GM23248 (cell line): ENCODE measurements around the gene DYRK1A. TPM values are rescaled to one million over a fixed set of nuclear protein-coding genes. Genes with fewer than 3 reads are reported as not detected.

Experiments used
- DNase-seq: peaks from one replicate; pipeline ENCODE4 v3.0.0-alpha.2; 2015
- H2AFZ ChIP-seq: fragments of 200-600 bp; sonication (generic); 2 replicates; pipeline ENCODE4 v1.6.1; 2016; ENCODE audit warnings: antibody characterized with exemption
- H3F3A ChIP-seq: fragments of 200-600 bp; sonication (generic); 2 replicates; pipeline ENCODE4 v1.6.1; 2016; ENCODE audit warnings: mild to moderate bottlenecking, antibody characterized with exemption, mixed run types; ENCODE audit not compliant: insufficient read depth
- H3K27ac ChIP-seq: fragments of 200-600 bp; sonication (generic); 2 replicates; pipeline ENCODE4 v1.5.1; 2016; ENCODE audit warnings: mild to moderate bottlenecking
- H3K27me3 ChIP-seq: fragments of 200-600 bp; sonication (generic); replicated peaks from 2 replicates; pipeline ENCODE4 v1.6.1; 2016; ENCODE audit warnings: mild to moderate bottlenecking; ENCODE audit not compliant: insufficient read depth
- H3K36me3 ChIP-seq: fragments of 200-600 bp; sonication (generic); 2 replicates; pipeline ENCODE4 v1.6.1; 2016; ENCODE audit warnings: low read depth, mild to moderate bottlenecking
- H3K4me1 ChIP-seq: fragments of 200-600 bp; sonication (generic); 2 replicates; pipeline ENCODE4 v1.6.1; 2016; ENCODE audit warnings: mild to moderate bottlenecking; ENCODE audit not compliant: insufficient read depth
- H3K4me2 ChIP-seq: fragments of 200-600 bp; sonication (generic); one replicate; pipeline ENCODE4 v1.6.1; 2016; ENCODE audit warnings: mild to moderate bottlenecking; ENCODE audit not compliant: unreplicated experiment
- H3K4me3 ChIP-seq: fragments of 200-600 bp; sonication (generic); 2 replicates; pipeline ENCODE4 v1.5.1; 2016; ENCODE audit warnings: mild to moderate bottlenecking
- H3K79me2 ChIP-seq: fragments of 200-600 bp; sonication (generic); 2 replicates; pipeline ENCODE4 v1.6.1; 2016; ENCODE audit warnings: mild to moderate bottlenecking; ENCODE audit not compliant: insufficient read depth
- H3K9ac ChIP-seq: fragments of 200-600 bp; sonication (generic); 2 replicates; pipeline ENCODE4 v1.6.1; 2016; ENCODE audit warnings: mild to moderate bottlenecking
- H3K9me2 ChIP-seq: fragments of 200-600 bp; sonication (generic); 2 replicates; pipeline ENCODE4 v1.6.1; 2016; ENCODE audit warnings: mixed run types, mild to moderate bottlenecking, moderate library complexity; ENCODE audit not compliant: insufficient read depth
- H3K9me3 ChIP-seq: fragments of 200-600 bp; sonication (generic); one replicate; pipeline ENCODE4 v1.6.1; 2017; ENCODE audit warnings: low read depth
- H4K20me1 ChIP-seq: fragments of 200-600 bp; sonication (generic); 2 replicates; pipeline ENCODE4 v1.6.0; 2016; ENCODE audit not compliant: insufficient read depth
- EZH2 ChIP-seq: fragments of 200-600 bp; sonication (generic); IDR thresholded peaks from 2 replicates; pipeline ENCODE4 v1.6.1; 2018; ENCODE audit warnings: antibody characterized with exemption, mild to moderate bottlenecking; ENCODE audit not compliant: insufficient read depth, poor library complexity, severe bottlenecking
- EZH2phosphoT487 ChIP-seq: fragments of 200-600 bp; sonication (generic); IDR thresholded peaks from 2 replicates; pipeline ENCODE4 v1.6.1; 2018; ENCODE audit warnings: antibody characterized with exemption, moderate library complexity, mild to moderate bottlenecking, low read depth; ENCODE audit not compliant: insufficient read depth
- WGBS, 2 experiments: methylation state at CpG; one replicate each; pipeline ENCODE4 v1.1.6; 2015 to 2017; ENCODE audit warnings: low lambda C conversion rate in 2 of 2, low coverage in 1 of 2; ENCODE audit errors: missing lambda C conversion rate in 2 of 2; 5-methylcytosine and 5-hydroxymethylcytosine counted together
- in situ Hi-C: fragments of 300-500 bp; cut with MboI; formaldehyde crosslinking; loops from 2 replicates; pipeline ENCODE4 v1.15.0; 2020
- polyA plus RNA-seq: library from polyadenylated mRNA; unstranded; fragments of >200 nt; fragmentation: Nextera tagmentation; extraction: Ambion mirVana; gene quantifications from 2 replicates; pipeline ENCODE4 v1.2.1, GENCODE V29; 2016
- total RNA-seq: library from RNA; depleted of rRNA; stranded (reverse); fragments of >200 nt; shearing (Covaris generic); gene quantifications from 2 replicates; pipeline ENCODE4 v1.2.3, GENCODE V29; 2014

DYRK1A gene
- total and polyA plus RNA-seq, 2 experiments from 2014 or later = 2.5 to 41.3 TPM

DNA sequence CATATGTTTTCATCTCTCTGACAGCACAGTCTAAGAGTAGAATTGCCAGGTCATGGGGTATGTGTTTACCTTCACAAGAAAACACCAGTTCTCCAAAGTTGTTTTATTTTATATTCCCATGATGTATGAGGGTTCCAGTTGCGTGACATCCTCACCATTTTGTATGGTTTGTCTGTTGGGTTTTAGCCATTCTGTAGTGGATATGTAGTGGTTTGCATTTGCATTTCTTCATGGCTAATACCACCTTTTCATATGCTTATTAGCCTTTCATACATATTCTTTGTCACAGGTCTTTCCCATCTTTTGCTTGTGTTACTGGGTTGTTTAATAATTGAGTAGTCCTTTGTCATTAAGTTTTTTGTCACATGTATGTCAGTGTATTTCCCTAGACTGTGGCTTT, 132.1 kb downstream of the DYRK1A start:
- no peak for DNase-seq
- Histone ChIP-seq H3K27me3 (no peaks in the 10 kb centered on the region), H3K9ac (no peak overlapping the region), H3F3A (peaks cover 24% of the 10 kb centered on the region; the same call in 1 of the 2 replicates), H3K9me2 (no peaks in the 10 kb centered on the region), H3K9me3 (no peaks in the 10 kb centered on the region), H3K36me3 (peaks cover 33% of the 10 kb centered on the region), H4K20me1 (no peaks in the 10 kb centered on the region), H3K4me1 (no peaks in the 10 kb centered on the region), H2AFZ (no peak overlapping the region), H3K4me2 (no peak overlapping the region), H3K27ac (no peak overlapping the region), H3K79me2 (peaks cover 77% of the 10 kb centered on the region), H3K4me3 (no peak overlapping the region)
- in situ Hi-C loops = no loop called here
- 97 to 100% methylated on average over 1 of the region's 1 CpG for WGBS, 2 experiments
- TF ChIP-seq EZH2 (no peak), EZH2phosphoT487 (no peak)

DNA sequence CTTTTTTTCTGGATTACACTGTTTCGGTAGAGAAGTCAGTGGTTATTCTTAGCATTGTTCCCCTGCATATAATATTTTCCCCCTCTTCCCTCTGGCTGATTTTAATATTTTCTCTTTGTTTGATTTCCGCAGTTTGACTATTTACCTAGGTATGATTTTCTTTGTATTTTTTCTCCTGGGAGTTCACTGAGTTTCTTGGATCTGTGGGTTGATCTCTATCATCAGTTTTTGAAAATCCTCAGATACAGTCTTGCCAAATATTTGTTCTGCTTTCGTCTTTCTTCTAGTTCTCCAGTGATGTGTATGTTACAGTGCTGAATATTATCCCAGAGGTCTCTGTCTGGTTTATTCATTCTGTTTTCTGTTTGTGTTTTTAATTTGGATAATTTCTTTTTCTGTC, 136.4 kb downstream of the DYRK1A start:
- DNase-seq = no peak
- H3F3A ChIP-seq = 0 out of 2 replicates have a peak, but pooled peaks cover 4% of the 10 kb centered on the region
- no peak for TF ChIP-seq EZH2
- no peak for TF ChIP-seq EZH2phosphoT487

GRCh38 chr21:37503848-37504467, 137.4 kb downstream of the DYRK1A start:
- peak; percentile 66 for DNase-seq
- peaks cover 45% of the 10 kb centered on the region for H3K36me3 ChIP-seq
- H3K27me3 ChIP-seq = no peaks in the 10 kb centered on the region
- 0 out of 2 replicates have a peak, but pooled peaks cover 4% of the 10 kb centered on the region for H3F3A ChIP-seq
- H3K9me2 ChIP-seq = no peaks in the 10 kb centered on the region
- no peak overlapping the region for H3K9ac ChIP-seq
- no peak overlapping the region for H2AFZ ChIP-seq
- H3K79me2 ChIP-seq = peaks cover 70% of the 10 kb centered on the region
- in situ Hi-C loops = no loop called here
- H3K27ac ChIP-seq = peak overlapping the region; percentile 33
- no peaks in the 10 kb centered on the region for H3K9me3 ChIP-seq
- H3K4me1 ChIP-seq = no peaks in the 10 kb centered on the region; the same call in 1 of the 2 replicates
- no peak overlapping the region for H3K4me2 ChIP-seq
- 86% methylated on average over 5 of the region's 5 CpGs for WGBS, 2 experiments
- TF ChIP-seq EZH2 (no peak), EZH2phosphoT487 (no peak)
- H3K4me3 ChIP-seq = no peak overlapping the region
- H4K20me1 ChIP-seq = 0 out of 2 replicates have a peak, but pooled peaks cover 3% of the 10 kb centered on the region

More for the DNA sequence above, 136.4 kb downstream of the DYRK1A start:
- Histone ChIP-seq H3K27me3 (no peaks in the 10 kb centered on the region), H2AFZ (no peak overlapping the region), H3K27ac (no peak overlapping the region), H3K79me2 (peaks cover 70% of the 10 kb centered on the region), H4K20me1 (no peaks in the 10 kb centered on the region), H3K36me3 (peaks cover 46% of the 10 kb centered on the region), H3K4me3 (no peak overlapping the region), H3K9ac (no peak overlapping the region), H3K4me2 (no peak overlapping the region), H3K4me1 (no peaks in the 10 kb centered on the region; the same call in 1 of the 2 replicates), H3K9me3 (no peaks in the 10 kb centered on the region), H3K9me2 (no peaks in the 10 kb centered on the region)
- in situ Hi-C loops = no loop called here
- WGBS, 2 experiments = 97 to 98% methylated on average over 3 of the region's 3 CpGs

- no peaks in the 10 kb centered on the region for H3F3A ChIP-seq
- H3K9me2 ChIP-seq = no peaks in the 10 kb centered on the region
- H3K27me3 ChIP-seq = no peaks in the 10 kb centered on the region
- H3K4me3 ChIP-seq = no peak overlapping the region
- no peak overlapping the region for H3K4me2 ChIP-seq
- no peaks in the 10 kb centered on the region for H3K9me3 ChIP-seq
- no peak overlapping the region for H2AFZ ChIP-seq
- no peak overlapping the region for H3K9ac ChIP-seq
- H3K79me2 ChIP-seq = peaks cover 69% of the 10 kb centered on the region
- WGBS, 2 experiments = 97 to 98% methylated on average over 12 of the region's 12 CpGs
- no peak for DNase-seq
- H3K36me3 ChIP-seq = peaks cover 59% of the 10 kb centered on the region
- H3K4me1 ChIP-seq = peaks cover 10% of the 10 kb centered on the region
- no peak overlapping the region for H3K27ac ChIP-seq
- H4K20me1 ChIP-seq = 0 out of 2 replicates have a peak, but pooled peaks cover 3% of the 10 kb centered on the region
- in situ Hi-C loops = no loop called here
- TF ChIP-seq EZH2phosphoT487 = no peak
- no peak for TF ChIP-seq EZH2
Observed at GRCh38 chr21:37505963-37506362, 139.4 kb downstream of the DYRK1A start.
